Gastroesophageal sphincter (tissue), 3 donors: ENCODE data around the gene SLC39A3.

Source experiments
- POLR2A ChIP-seq, 2 donors: fragments of 450-650 bp; IDR thresholded peaks; one replicate each; pipeline ENCODE4 v1.6.1; 2017; ENCODE audit warnings: antibody characterized with exemption in 2 of 2, mild to moderate bottlenecking in 2 of 2, moderate library complexity in 1 of 2
- POLR2AphosphoS5 ChIP-seq: sonication (generic); formaldehyde crosslinking; IDR thresholded peaks from one replicate; pipeline ENCODE4 v1.6.1; 2017; ENCODE audit warnings: antibody characterized with exemption
- TF ChIP-seq, protein P1 (sequence below), 4 experiments: fragments of 200-600 bp in 2 of 4; fragments of 450-650 bp in 2 of 4; sonication (generic) in 1 of 4; IDR thresholded peaks; one replicate each; pipeline ENCODE4 v1.5.1; 2017 to 2019; ENCODE audit warnings: antibody characterized with exemption in 4 of 4, mild to moderate bottlenecking in 2 of 4, moderate library complexity in 2 of 4

GRCh38 chr19:2731181-2731995 is 8.4 kb downstream of the SLC39A3 start:
- TF ChIP-seq POLR2A (IDR thresholded peaks at IDR 0.05), result no peak
- TF ChIP-seq, protein P1, sequence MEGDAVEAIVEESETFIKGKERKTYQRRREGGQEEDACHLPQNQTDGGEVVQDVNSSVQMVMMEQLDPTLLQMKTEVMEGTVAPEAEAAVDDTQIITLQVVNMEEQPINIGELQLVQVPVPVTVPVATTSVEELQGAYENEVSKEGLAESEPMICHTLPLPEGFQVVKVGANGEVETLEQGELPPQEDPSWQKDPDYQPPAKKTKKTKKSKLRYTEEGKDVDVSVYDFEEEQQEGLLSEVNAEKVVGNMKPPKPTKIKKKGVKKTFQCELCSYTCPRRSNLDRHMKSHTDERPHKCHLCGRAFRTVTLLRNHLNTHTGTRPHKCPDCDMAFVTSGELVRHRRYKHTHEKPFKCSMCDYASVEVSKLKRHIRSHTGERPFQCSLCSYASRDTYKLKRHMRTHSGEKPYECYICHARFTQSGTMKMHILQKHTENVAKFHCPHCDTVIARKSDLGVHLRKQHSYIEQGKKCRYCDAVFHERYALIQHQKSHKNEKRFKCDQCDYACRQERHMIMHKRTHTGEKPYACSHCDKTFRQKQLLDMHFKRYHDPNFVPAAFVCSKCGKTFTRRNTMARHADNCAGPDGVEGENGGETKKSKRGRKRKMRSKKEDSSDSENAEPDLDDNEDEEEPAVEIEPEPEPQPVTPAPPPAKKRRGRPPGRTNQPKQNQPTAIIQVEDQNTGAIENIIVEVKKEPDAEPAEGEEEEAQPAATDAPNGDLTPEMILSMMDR (IDR thresholded peaks at IDR 0.05), result no peak
- no peak for TF ChIP-seq POLR2AphosphoS5
